Measurements from ENCODE around the gene TAF11L2.
"Not testable (repeated sequence)": the region's sequence is repeated elsewhere in the genome, so short reads cannot be mapped to it uniquely, and the experiment has no call there.

The TAF11L2 gene

DNA sequence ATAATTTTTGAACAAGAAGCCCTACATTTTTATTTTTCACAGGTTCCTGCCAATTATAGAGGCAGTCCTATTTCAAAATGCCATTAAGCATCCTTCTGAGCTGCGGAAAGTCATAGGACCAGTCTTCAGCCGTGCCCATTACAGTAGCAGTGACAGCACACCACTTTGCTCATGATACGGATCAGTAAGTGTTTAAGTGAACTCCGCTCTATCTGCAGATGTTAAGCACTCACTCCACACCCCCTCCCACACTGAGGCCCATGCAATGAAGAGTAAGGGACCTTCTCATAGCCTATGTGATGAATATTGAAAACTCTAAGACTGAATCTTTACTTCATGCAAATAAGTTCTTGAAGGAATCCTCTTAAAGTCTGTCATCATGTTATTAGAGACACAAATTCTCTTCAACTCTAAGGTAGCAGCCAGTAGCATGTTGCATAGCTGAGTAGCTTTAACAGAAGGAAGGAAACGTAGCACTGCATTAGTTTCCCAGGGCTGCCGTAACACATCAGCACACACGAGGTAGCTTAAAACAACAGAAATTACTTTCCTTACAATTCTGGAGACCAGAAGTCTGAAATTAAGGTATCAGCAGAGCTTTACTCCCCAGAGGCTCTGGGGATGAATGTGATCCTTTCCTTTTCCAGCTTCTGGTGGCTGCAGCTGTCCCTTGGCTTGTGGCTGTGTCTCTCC is 20.3 kb upstream of the TAF11L2 start:
- TF ChIP-seq, protein P1, sequence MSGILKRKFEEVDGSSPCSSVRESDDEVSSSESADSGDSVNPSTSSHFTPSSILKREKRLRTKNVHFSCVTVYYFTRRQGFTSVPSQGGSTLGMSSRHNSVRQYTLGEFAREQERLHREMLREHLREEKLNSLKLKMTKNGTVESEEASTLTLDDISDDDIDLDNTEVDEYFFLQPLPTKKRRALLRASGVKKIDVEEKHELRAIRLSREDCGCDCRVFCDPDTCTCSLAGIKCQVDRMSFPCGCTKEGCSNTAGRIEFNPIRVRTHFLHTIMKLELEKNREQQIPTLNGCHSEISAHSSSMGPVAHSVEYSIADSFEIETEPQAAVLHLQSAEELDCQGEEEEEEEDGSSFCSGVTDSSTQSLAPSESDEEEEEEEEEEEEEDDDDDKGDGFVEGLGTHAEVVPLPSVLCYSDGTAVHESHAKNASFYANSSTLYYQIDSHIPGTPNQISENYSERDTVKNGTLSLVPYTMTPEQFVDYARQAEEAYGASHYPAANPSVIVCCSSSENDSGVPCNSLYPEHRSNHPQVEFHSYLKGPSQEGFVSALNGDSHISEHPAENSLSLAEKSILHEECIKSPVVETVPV (CRISPR knock-in tag; IDR thresholded peaks at IDR 0.05): no peak
- TF ChIP-seq SNAI2 (CRISPR knock-in tag; IDR thresholded peaks at IDR 0.05) (no peak), RARB (CRISPR knock-in tag; IDR thresholded peaks at IDR 0.05) (no peak), ESRRG (CRISPR knock-in tag; IDR thresholded peaks at IDR 0.05) (no peak), TCF4 (CRISPR knock-in tag; IDR thresholded peaks at IDR 0.05; ENCODE audit: borderline replicate concordance) (no peak), ZFP30 (CRISPR knock-in tag; IDR thresholded peaks at IDR 0.05) (no peak)
- TF ChIP-seq, protein P2, sequence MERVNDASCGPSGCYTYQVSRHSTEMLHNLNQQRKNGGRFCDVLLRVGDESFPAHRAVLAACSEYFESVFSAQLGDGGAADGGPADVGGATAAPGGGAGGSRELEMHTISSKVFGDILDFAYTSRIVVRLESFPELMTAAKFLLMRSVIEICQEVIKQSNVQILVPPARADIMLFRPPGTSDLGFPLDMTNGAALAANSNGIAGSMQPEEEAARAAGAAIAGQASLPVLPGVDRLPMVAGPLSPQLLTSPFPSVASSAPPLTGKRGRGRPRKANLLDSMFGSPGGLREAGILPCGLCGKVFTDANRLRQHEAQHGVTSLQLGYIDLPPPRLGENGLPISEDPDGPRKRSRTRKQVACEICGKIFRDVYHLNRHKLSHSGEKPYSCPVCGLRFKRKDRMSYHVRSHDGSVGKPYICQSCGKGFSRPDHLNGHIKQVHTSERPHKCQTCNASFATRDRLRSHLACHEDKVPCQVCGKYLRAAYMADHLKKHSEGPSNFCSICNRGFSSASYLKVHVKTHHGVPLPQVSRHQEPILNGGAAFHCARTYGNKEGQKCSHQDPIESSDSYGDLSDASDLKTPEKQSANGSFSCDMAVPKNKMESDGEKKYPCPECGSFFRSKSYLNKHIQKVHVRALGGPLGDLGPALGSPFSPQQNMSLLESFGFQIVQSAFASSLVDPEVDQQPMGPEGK (CRISPR knock-in tag; IDR thresholded peaks at IDR 0.05; ENCODE audit: borderline replicate concordance): no peak
- ATAC-seq: peak; percentile 43; the same call in 1 of the 3 replicates

DNA sequence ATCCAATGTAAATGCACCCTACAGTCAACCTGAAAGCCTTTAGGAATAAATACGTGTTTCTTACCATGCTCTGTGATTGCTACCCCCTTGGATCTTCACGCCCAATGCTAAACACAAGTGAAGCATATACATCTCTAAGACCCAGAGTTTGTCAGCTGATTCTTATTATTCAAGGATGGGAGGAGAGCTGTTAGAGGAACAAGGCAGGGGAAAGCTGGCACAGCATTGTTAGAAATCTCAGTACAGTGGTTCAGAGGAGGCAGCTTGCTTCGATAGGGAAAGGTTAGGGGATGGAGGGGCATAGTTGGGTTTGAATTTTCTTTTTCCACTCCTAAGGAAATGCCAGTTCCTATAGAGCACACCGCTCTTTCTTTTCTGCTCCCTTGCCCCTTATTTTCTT is 16.7 kb upstream of the TAF11L2 start:
- no peak for ATAC-seq

DNA sequence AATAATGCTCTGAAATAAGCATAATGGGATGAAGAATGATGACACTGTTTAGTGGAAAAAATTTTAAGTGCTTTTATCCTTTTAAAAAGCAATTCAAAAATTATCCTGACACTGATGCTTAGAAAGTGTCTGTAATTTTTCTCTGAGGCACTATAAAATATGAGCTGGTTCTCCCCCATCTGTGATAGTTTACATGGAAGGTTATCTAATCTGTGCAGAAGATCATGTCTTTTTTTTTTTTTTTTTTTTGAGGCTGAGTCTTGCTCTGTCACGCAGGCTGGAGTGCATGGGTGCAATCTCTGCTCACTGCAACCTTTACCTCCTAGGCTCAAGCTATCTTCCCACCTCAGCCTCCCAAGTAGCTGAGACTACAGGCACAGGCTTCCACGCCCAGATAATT is 15.2 kb upstream of the TAF11L2 start:
- TF ChIP-seq, protein P3, sequence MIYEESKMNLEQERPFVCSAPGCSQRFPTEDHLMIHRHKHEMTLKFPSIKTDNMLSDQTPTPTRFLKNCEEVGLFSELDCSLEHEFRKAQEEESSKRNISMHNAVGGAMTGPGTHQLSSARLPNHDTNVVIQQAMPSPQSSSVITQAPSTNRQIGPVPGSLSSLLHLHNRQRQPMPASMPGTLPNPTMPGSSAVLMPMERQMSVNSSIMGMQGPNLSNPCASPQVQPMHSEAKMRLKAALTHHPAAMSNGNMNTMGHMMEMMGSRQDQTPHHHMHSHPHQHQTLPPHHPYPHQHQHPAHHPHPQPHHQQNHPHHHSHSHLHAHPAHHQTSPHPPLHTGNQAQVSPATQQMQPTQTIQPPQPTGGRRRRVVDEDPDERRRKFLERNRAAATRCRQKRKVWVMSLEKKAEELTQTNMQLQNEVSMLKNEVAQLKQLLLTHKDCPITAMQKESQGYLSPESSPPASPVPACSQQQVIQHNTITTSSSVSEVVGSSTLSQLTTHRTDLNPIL (CRISPR knock-in tag; IDR thresholded peaks at IDR 0.05; ENCODE audit: low read depth): no peak
- TF ChIP-seq, protein P4, sequence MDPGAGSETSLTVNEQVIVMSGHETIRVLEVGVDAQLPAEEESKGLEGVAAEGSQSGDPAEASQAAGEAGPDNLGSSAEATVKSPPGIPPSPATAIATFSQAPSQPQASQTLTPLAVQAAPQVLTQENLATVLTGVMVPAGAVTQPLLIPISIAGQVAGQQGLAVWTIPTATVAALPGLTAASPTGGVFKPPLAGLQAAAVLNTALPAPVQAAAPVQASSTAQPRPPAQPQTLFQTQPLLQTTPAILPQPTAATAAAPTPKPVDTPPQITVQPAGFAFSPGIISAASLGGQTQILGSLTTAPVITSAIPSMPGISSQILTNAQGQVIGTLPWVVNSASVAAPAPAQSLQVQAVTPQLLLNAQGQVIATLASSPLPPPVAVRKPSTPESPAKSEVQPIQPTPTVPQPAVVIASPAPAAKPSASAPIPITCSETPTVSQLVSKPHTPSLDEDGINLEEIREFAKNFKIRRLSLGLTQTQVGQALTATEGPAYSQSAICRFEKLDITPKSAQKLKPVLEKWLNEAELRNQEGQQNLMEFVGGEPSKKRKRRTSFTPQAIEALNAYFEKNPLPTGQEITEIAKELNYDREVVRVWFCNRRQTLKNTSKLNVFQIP (CRISPR knock-in tag; IDR thresholded peaks at IDR 0.05; ENCODE audit: borderline replicate concordance, low read depth): no peak
- TF ChIP-seq SNAI2 (CRISPR knock-in tag; IDR thresholded peaks at IDR 0.05): no peak
- no peak for TF ChIP-seq TOX (CRISPR knock-in tag; IDR thresholded peaks at IDR 0.05; ENCODE audit: borderline replicate concordance)
- TF ChIP-seq ESRRG (CRISPR knock-in tag; IDR thresholded peaks at IDR 0.05): no peak
- TF ChIP-seq ZNF565 (CRISPR knock-in tag; conservative IDR thresholded peaks at IDR 0.05; ENCODE audit: low read depth): no peak
- no peak for TF ChIP-seq ARNTL (CRISPR knock-in tag; IDR thresholded peaks at IDR 0.05; ENCODE audit: borderline replicate concordance, low read depth)
- TF ChIP-seq TCF4 (CRISPR knock-in tag; IDR thresholded peaks at IDR 0.05; ENCODE audit: borderline replicate concordance): no peak
- TF ChIP-seq ISL1 (CRISPR knock-in tag; IDR thresholded peaks at IDR 0.05): no peak
- no peak for TF ChIP-seq ZC3H10 (CRISPR knock-in tag; IDR thresholded peaks at IDR 0.05)
- no peak for TF ChIP-seq ZFP3 (CRISPR knock-in tag; IDR thresholded peaks at IDR 0.05)
- TF ChIP-seq, protein P2 (CRISPR knock-in tag; IDR thresholded peaks at IDR 0.05; ENCODE audit: borderline replicate concordance): no peak
- no peak for TF ChIP-seq GLIS3 (CRISPR knock-in tag; IDR thresholded peaks at IDR 0.05)
- no peak for TF ChIP-seq RARB (CRISPR knock-in tag; IDR thresholded peaks at IDR 0.05)
- TF ChIP-seq ZNF70 (CRISPR knock-in tag; IDR thresholded peaks at IDR 0.05): no peak
- no peak for TF ChIP-seq BACH2 (CRISPR knock-in tag; IDR thresholded peaks at IDR 0.05; ENCODE audit: borderline replicate concordance)
- no peak for TF ChIP-seq ZFP30 (CRISPR knock-in tag; IDR thresholded peaks at IDR 0.05)
- TF ChIP-seq ZNF8 (CRISPR knock-in tag; IDR thresholded peaks at IDR 0.05): no peak
- TF ChIP-seq, protein P1 (CRISPR knock-in tag; IDR thresholded peaks at IDR 0.05): no peak
- TF ChIP-seq CSDC2 (CRISPR knock-in tag; IDR thresholded peaks at IDR 0.05): no peak
- ATAC-seq: no peak

More for the DNA sequence above, 16.7 kb upstream of the TAF11L2 start:
- TF ChIP-seq, protein P3 (CRISPR knock-in tag; IDR thresholded peaks at IDR 0.05; ENCODE audit: low read depth): no peak
- no peak for TF ChIP-seq RARB (CRISPR knock-in tag; IDR thresholded peaks at IDR 0.05)

DNA sequence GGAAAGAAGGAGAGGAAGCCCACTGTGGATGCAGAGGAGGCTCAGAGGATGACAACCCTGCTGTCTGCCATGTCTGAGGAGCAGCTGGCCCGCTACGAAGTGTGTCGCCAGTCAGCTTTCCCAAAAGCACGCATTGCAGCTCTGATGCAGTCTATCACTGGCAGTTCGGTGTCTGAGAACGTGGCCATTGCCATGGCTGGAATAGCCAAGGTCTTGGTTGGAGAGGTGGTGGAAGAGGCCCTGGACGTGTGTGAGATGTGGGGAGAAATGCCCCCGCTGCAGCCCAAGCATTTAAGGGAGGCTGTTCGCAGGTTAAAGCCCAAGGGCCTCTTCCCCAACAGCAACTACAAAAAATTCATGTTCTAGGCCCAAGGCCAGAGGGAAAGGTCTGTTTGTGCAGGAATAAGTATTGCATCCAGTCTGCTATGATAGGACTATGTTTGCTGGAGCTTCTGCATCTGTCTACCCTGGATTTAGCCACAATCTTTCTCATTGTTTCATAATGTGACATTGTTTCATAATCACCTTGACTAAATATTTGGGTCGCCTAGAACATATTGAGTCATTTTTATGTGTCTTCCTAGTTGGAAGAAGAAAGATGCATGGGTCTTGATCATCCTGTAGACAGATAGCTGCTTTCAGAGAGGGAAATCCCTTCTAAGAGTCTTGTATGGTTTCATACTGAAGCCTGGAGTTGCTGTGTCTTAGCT is 11.4 kb upstream of the TAF11L2 start:
- not testable (repeated sequence) for ATAC-seq

All from SK-N-SH treated with all-trans-retinoic acid at 6 μM for 48 hours (cell line).